Measurements from ENCODE around the gene S100A5. TPM values are rescaled to one million over a fixed set of nuclear protein-coding genes. Genes with fewer than 3 reads are reported as not detected.
"Not testable (repeated sequence)": the region's sequence is repeated elsewhere in the genome, so short reads cannot be mapped to it uniquely, and the experiment has no call there.

The S100A5 gene
- total RNA-seq, 4 donors from 2014 or later, result not detected

GRCh38 chr1:153577624-153578051 lies 36.9 kb upstream of the S100A5 start:
- 31 to 34% methylated on average over 9 of the region's 9 CpGs for WGBS, 2 donors
- DNase-seq, result no peak

GRCh38 chr1:153577138-153577537 lies 36.4 kb upstream of the S100A5 start:
- H3K4me1 ChIP-seq, result peaks cover 8 to 63% (median 36%) of the 10 kb centered on the region in 3 donors
- no peak for DNase-seq
- 22 to 32% methylated on average over 4 of the region's 4 CpGs for WGBS, 2 donors
- no peaks in the 10 kb centered on the region for H3K36me3 ChIP-seq
- no peak overlapping the region for H3K4me3 ChIP-seq
- H3K27me3 ChIP-seq, result no peaks in the 10 kb centered on the region
- H3K9me3 ChIP-seq, result no peaks in the 10 kb centered on the region
- H3K27ac ChIP-seq, result peak overlapping the region in 3 of 4 donors; percentile 43 to 82 (median 58)
- intact Hi-C loops (cut with DNase I), result loop anchor here (5.0 kb wide), 1 partner anchor 35 kb away; the partner anchor contains the start of gene S100A16
- TF ChIP-seq CTCF (IDR thresholded peaks at IDR 0.05) (no peak), POLR2A (IDR thresholded peaks at IDR 0.05) (no peak)

More at GRCh38 chr1:153577624-153578051, 36.9 kb upstream of the S100A5 start:
- TF ChIP-seq POLR2A (IDR thresholded peaks at IDR 0.05) (no peak), CTCF (IDR thresholded peaks at IDR 0.05) (no peak)
- Histone ChIP-seq H3K36me3 (no peaks in the 10 kb centered on the region), H3K27ac (peak overlapping the region; percentile 7 to 82 (median 50)), H3K9me3 (no peaks in the 10 kb centered on the region), H3K4me3 (no peak overlapping the region), H3K4me1 (peaks cover 5 to 58% (median 31%) of the 10 kb centered on the region in 3 donors), H3K27me3 (no peaks in the 10 kb centered on the region)
- intact Hi-C loops (cut with DNase I), result loop anchor here (5.0 kb wide), 1 partner anchor 35 kb away; the partner anchor contains the start of gene S100A16

GRCh38 chr1:153575497-153575896 lies 34.8 kb upstream of the S100A5 start:
- intact Hi-C loops (cut with DNase I), result loop anchor here (5.0 kb wide), 1 partner anchor 37 kb away; the partner anchor contains the start of gene S100A16
- not testable (repeated sequence) for H3K27me3 ChIP-seq, H3K4me3 ChIP-seq, DNase-seq, H3K9me3 ChIP-seq, H3K36me3 ChIP-seq
- Histone ChIP-seq H3K27ac (peak overlapping the region in 3 of 4 donors; percentile 6 to 63 (median 38)), H3K4me1 (peaks cover 10 to 71% (median 40%) of the 10 kb centered on the region in 3 donors)
- 41 to 54% methylated on average over 4 to 10 of the region's 10 CpGs for WGBS, 2 donors

- not testable (repeated sequence) for H3K9me3 ChIP-seq, DNase-seq, H3K36me3 ChIP-seq, H3K4me3 ChIP-seq, H3K27me3 ChIP-seq
- Histone ChIP-seq H3K27ac (peak overlapping the region in 3 of 4 donors; percentile 6 to 63 (median 25)), H3K4me1 (peaks cover 10 to 71% (median 40%) of the 10 kb centered on the region in 3 donors)
- WGBS, 2 donors, result 90% methylated on average over 7 of the region's 35 CpGs; no CpG with 5 or more reads in 1 of the 2 donors
- intact Hi-C loops (cut with DNase I), result loop anchor here (5.0 kb wide), 1 partner anchor 37 kb away; the partner anchor contains the start of gene S100A16
Measured at GRCh38 chr1:153575081-153575491, 34.4 kb upstream of the S100A5 start.

- TF ChIP-seq POLR2A (IDR thresholded peaks at IDR 0.05), result no peak
- TF ChIP-seq CTCF (IDR thresholded peaks at IDR 0.05), result no peak
- WGBS, 2 donors, result 65 to 69% methylated on average over 3 of the region's 3 CpGs
- H3K36me3 ChIP-seq, result no peaks in the 10 kb centered on the region
- intact Hi-C loops (cut with DNase I), result no loop called here
- H3K27me3 ChIP-seq, result no peaks in the 10 kb centered on the region
- no peak for DNase-seq
- H3K4me1 ChIP-seq, result peaks cover 19 to 76% (median 46%) of the 10 kb centered on the region in 3 donors
- H3K27ac ChIP-seq, result peak overlapping the region; percentile 77 to 85 (median 80)
- no peak overlapping the region for H3K4me3 ChIP-seq
- H3K9me3 ChIP-seq, result no peaks in the 10 kb centered on the region
Measured at GRCh38 chr1:153573351-153573750, 32.6 kb upstream of the S100A5 start.

GRCh38 chr1:153572569-153573015 lies 31.9 kb upstream of the S100A5 start:
- intact Hi-C loops (cut with DNase I), result no loop called here
- peak overlapping the region; percentile 77 to 85 (median 80) for H3K27ac ChIP-seq
- no peaks in the 10 kb centered on the region for H3K27me3 ChIP-seq
- no peak overlapping the region for H3K4me3 ChIP-seq
- no peaks in the 10 kb centered on the region for H3K9me3 ChIP-seq
- 0 to 9% methylated on average over 2 to 3 of the region's 3 CpGs for WGBS, 2 donors
- no peak for DNase-seq
- TF ChIP-seq CTCF (IDR thresholded peaks at IDR 0.05) (peak; percentile 68 to 95 (median 90)), POLR2A (IDR thresholded peaks at IDR 0.05) (no peak)
- peaks cover 26 to 76% (median 46%) of the 10 kb centered on the region in 3 donors for H3K4me1 ChIP-seq
- H3K36me3 ChIP-seq, result no peaks in the 10 kb centered on the region

Measured in esophagus squamous epithelium (tissue), 5 donors.